ENCODE results near the gene GOLGA6L24. TPM values are rescaled to one million over a fixed set of nuclear protein-coding genes. Genes with fewer than 3 reads are reported as not detected.

The GOLGA6L24 gene, protein sequence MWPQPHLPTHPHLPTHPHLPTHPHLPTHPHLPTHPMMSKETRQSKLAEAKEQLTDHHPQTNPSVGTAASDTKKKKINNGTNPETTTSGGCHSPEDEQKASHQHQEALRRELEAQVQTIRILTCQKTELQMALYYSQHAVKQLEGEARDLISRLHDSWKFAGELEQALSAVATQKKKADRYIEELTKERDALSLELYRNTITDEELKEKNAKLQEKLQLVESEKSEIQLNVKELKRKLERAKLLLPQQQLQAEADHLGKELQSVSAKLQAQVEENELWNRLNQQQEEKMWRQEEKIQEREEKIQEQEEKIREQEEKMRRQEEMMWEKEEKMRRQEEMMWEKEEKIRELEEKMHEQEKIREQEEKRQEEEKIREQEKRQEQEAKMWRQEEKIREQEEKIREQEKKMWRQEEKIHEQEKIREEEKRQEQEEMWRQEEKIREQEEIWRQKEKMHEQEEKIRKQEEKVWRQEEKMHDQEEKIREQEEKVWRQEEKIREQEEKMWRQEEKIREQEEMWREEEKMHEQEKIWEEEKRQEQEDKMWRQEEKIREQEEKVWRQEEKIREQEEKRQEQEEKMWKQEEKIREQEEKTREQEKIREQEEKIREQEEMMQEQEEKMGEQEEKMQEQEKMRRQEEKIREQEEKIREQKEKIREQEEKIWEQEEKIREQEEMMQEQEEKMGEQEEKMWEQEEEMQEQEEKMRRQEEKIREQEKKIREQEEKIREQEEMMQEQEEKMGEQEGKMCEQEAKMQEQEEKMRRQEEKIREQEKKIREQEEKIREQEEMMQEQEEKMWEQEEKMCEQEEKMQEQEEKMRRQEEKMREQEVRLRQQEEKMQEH
- not detected in 2 replicates for total RNA-seq

DNA sequence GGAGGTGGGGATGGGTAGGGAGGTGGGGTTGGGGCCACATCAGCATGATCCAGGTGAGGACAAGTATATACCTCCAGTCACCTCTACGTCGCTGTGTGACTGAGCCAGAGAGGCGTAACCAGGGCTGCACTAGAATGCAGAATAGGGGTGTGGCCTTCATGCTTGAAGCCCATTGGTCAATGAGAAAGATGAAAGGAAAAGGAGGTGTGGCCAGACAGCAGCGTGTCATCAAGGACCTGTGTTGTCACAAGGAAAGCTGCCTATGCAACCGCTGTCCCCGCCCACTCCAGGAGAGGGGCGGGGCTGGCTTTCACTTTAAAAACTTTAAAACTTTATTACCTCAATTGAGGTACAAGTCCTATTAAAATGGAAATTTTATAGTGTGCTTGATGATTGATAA lies at the start of gene GOLGA6L24:
TSS of gene GOLGA6L24 (minus strand) at position 101 of the 400 bp plus-strand sequence. CDS start at position 40, 61 bp downstream.

DNA sequence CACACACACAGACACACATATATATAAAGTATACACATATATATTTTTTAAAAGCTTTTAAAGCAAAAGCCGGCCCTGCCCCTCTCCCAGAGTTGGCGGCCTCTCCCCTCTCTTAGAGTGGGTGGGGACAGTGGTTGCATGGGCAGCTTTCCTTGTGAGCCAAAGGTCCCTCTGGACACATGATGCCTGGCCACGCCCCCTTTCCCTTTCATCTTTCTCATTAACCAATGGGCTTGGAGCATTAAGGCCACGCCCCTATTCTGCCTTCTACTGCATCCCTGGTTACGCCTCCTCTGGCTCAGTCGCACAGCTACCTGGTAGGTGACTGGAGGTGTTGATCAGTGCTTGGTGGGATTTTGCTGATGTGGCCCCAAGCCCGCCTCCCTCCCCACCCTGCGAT lies 20.5 kb upstream of the GOLGA6L24 start, which contains the start of gene GOLGA8F:
TSS of gene GOLGA8F (plus strand) at position 301 of the 400 bp plus-strand sequence. CDS start at position 399, 98 bp downstream.

DNA sequence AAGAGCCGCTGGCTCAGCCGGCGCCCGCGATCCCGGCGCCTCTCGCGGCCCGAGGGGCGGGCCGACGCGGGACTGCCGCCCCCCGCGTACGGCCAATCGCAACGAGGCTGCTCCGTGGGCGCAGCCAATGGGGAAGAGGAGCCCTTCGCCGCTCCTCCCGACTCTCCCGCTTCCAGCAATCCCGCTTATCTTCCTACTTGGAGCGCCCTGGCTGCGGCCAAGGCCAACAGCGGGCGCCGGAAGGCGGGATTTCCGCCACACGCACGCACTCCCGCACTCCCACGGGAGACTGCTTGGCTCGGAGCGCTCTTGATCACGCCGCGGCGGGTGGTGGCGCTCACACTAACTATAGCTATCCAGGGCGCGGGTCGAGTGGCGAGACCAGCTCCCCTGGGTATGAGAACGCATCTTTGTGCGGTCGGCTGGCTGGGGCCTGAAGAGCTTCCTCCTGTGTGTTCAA lies 35.7 kb downstream of the GOLGA6L24 start, which contains the start of gene HERC2:
TSS of gene HERC2 (minus strand) at position 51 of the 460 bp plus-strand sequence. CDS start 746 bp downstream, outside the sequence.

Other genes with a start within 250 kb of the GOLGA6L24 start
- 44.9 and 57.7 TPM in 2 replicates for gene HERC2, start 35.9 kb downstream of the GOLGA6L24 start, total RNA-seq
- gene GOLGA8F, start 20.6 kb upstream of the GOLGA6L24 start, total RNA-seq: under 0.01 TPM in 1 of 2 replicates, not detected in the other
- not detected in 2 replicates for gene GOLGA8G, start 174.9 kb upstream of the GOLGA6L24 start, total RNA-seq
- not detected in 2 replicates for gene GOLGA6L25, start 195.5 kb upstream of the GOLGA6L24 start, total RNA-seq